Esophagus squamous epithelium (tissue), 4 donors: Measurements from ENCODE around the gene MCCD1.
"Not testable (repeated sequence)": the region's sequence is repeated elsewhere in the genome, so short reads cannot be mapped to it uniquely, and the experiment has no call there.

Source experiments
- POLR2A ChIP-seq, 4 donors: fragments of 450-650 bp; IDR thresholded peaks; one replicate each; pipeline ENCODE4 v1.6.1; 2017; ENCODE audit warnings: antibody characterized with exemption in 4 of 4, mild to moderate bottlenecking in 4 of 4, moderate library complexity in 3 of 4
- TF ChIP-seq, protein P1 (sequence below), 6 experiments: fragments of 450-650 bp in 4 of 6; fragments of 200-600 bp in 2 of 6; sonication (generic) in 2 of 6; IDR thresholded peaks; one replicate each; pipeline ENCODE4 v1.5.1; 2016 to 2019; ENCODE audit warnings: antibody characterized with exemption in 6 of 6, mild to moderate bottlenecking in 4 of 6, moderate library complexity in 4 of 6

DNA sequence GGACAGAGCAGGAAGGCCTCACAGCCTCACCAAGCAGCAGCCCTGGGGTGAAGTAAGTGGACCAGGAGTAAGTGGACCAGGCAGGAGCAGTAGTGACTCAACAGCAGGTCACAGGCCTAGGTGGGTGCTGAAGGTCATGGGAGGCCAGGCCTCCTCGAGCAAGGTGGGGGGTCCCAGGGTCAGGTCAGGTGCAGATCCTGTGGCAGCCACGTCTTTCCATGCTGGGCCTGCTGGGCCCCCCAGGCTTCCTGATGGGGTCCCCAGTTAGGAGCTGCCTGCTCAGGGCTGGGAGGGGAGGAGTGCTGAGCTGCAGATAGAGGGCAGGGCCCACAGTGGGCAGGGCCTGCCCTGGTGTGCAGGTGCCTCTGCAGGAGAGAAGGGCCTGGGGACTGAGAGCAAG is 19.7 kb upstream of the MCCD1 start:
- TF ChIP-seq, protein P1, sequence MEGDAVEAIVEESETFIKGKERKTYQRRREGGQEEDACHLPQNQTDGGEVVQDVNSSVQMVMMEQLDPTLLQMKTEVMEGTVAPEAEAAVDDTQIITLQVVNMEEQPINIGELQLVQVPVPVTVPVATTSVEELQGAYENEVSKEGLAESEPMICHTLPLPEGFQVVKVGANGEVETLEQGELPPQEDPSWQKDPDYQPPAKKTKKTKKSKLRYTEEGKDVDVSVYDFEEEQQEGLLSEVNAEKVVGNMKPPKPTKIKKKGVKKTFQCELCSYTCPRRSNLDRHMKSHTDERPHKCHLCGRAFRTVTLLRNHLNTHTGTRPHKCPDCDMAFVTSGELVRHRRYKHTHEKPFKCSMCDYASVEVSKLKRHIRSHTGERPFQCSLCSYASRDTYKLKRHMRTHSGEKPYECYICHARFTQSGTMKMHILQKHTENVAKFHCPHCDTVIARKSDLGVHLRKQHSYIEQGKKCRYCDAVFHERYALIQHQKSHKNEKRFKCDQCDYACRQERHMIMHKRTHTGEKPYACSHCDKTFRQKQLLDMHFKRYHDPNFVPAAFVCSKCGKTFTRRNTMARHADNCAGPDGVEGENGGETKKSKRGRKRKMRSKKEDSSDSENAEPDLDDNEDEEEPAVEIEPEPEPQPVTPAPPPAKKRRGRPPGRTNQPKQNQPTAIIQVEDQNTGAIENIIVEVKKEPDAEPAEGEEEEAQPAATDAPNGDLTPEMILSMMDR (IDR thresholded peaks at IDR 0.05) = not testable (repeated sequence)
- not testable (repeated sequence) for TF ChIP-seq POLR2A (IDR thresholded peaks at IDR 0.05)
